GM12865 (cell line): ENCODE results near the gene RFX5.
"Not testable (repeated sequence)": the region's sequence is repeated elsewhere in the genome, so short reads cannot be mapped to it uniquely, and the experiment has no call there.

Experiments
- DNase-seq: peaks from one replicate; pipeline ENCODE4 v3.0.0; 2010; ENCODE audit warnings: low read depth
- H3K4me3 ChIP-seq: 2 replicates; pipeline ENCODE4 v1.5.1; 2011; ENCODE audit warnings: mild to moderate bottlenecking, low read depth, low read length, control low read depth
- CTCF ChIP-seq: IDR thresholded peaks from 2 replicates; pipeline ENCODE4 v1.5.1; 2011; ENCODE audit warnings: low read length, control low read depth, low read depth, inconsistent platforms; ENCODE audit not compliant: insufficient read depth; ENCODE audit errors: missing control alignments

The RFX5 gene

GRCh38 chr1:151346769-151347522 is at the start of gene RFX5:
TSS of gene RFX5 (minus strand) at chr1:151347252. CDS start at chr1:151346320, 932 bp downstream.
- peak; percentile 100 for DNase-seq
- peak within 1 kb of the TSS; percentile 74 for H3K4me3 ChIP-seq
- TF ChIP-seq CTCF = no peak

- H3K4me3 ChIP-seq, DNase-seq: not testable (repeated sequence)
Observed at GRCh38 chr1:151396265-151396664, 49.2 kb upstream of the RFX5 start.

GRCh38 chr1:151393583-151393982 is 46.5 kb upstream of the RFX5 start:
- TF ChIP-seq CTCF = no peak
- H3K4me3 ChIP-seq = no peak overlapping the region
- DNase-seq = no peak

- no peak for DNase-seq
- no peak overlapping the region for H3K4me3 ChIP-seq
Observed at GRCh38 chr1:151391079-151391563, 44.1 kb upstream of the RFX5 start.

GRCh38 chr1:151390221-151391078 is 43.4 kb upstream of the RFX5 start:
- not testable (repeated sequence) for H3K4me3 ChIP-seq

More at GRCh38 chr1:151391079-151391563, 44.1 kb upstream of the RFX5 start:
- TF ChIP-seq CTCF = no peak

GRCh38 chr1:151386002-151386401 is 39.0 kb upstream of the RFX5 start:
- DNase-seq = no peak
- H3K4me3 ChIP-seq = no peak overlapping the region
- TF ChIP-seq CTCF = no peak

More at GRCh38 chr1:151390221-151391078, 43.4 kb upstream of the RFX5 start:
- not testable (repeated sequence) for DNase-seq

GRCh38 chr1:151384584-151384983 is 37.5 kb upstream of the RFX5 start:
- DNase-seq = no peak
- no peak for TF ChIP-seq CTCF
- no peak overlapping the region for H3K4me3 ChIP-seq
